ENCODE measurements around the gene LETM1. TPM values are rescaled to one million over a fixed set of nuclear protein-coding genes. Genes with fewer than 3 reads are reported as not detected.

LETM1 gene
- total and polyA plus RNA-seq, 2 of the 13 experiments (the other 11 are each of a cell fraction or from before 2014, with no cell fraction given), result 9.7 to 41.6 TPM

- peak; percentile 21; the same call in 1 of the 2 replicates for TF ChIP-seq ZGPAT (CRISPR knock-in tag; IDR thresholded peaks at IDR 0.05)
- TF ChIP-seq GFI1 (CRISPR knock-in tag; IDR thresholded peaks at IDR 0.05; ENCODE audit: borderline replicate concordance), result no peak
- TF ChIP-seq ZNF740 (CRISPR knock-in tag; IDR thresholded peaks at IDR 0.05), result no peak
- TF ChIP-seq ETV5 (CRISPR knock-in tag; IDR thresholded peaks at IDR 0.05; ENCODE audit: borderline replicate concordance), result peak; percentile 8; the same call in 1 of the 2 replicates
- 0 out of 2 replicates have a peak, but pooled peaks have one; percentile 9 for TF ChIP-seq FOXC1 (CRISPR knock-in tag; IDR thresholded peaks at IDR 0.05; ENCODE audit: borderline replicate concordance)
- no peak for TF ChIP-seq SNAPC2 (CRISPR knock-in tag; IDR thresholded peaks at IDR 0.05)
- no peak for TF ChIP-seq PRDM4 (CRISPR knock-in tag; IDR thresholded peaks at IDR 0.05; ENCODE audit: borderline replicate concordance)
- peak; percentile 3 for TF ChIP-seq MYC (CRISPR knock-in tag; IDR thresholded peaks at IDR 0.05; ENCODE audit: borderline replicate concordance)
- no peak for TF ChIP-seq RBM22 (optimal IDR thresholded peaks at IDR 0.05; ENCODE audit: low read length)
- no peak for TF ChIP-seq E2F2 (CRISPR knock-in tag; IDR thresholded peaks at IDR 0.05; ENCODE audit: borderline replicate concordance)
- peak; percentile 76 for TF ChIP-seq UBTF (CRISPR knock-in tag; IDR thresholded peaks at IDR 0.05)
- no peak for TF ChIP-seq NFKBIZ (CRISPR knock-in tag; IDR thresholded peaks at IDR 0.05)
- TF ChIP-seq MTA1 (CRISPR knock-in tag; IDR thresholded peaks at IDR 0.05; ENCODE audit: borderline replicate concordance), result peak; percentile 15; the same call in 1 of the 2 replicates
- TF ChIP-seq KDM4B (CRISPR knock-in tag; IDR thresholded peaks at IDR 0.05), result no peak
- peak; percentile 26 for TF ChIP-seq RBM39 (IDR thresholded peaks at IDR 0.05; ENCODE audit: low read depth, low read length, poor library complexity, severe bottlenecking)
- no peak for TF ChIP-seq MLLT10 (CRISPR knock-in tag; IDR thresholded peaks at IDR 0.05)
- peak; percentile 34; the same call in 1 of the 2 replicates for TF ChIP-seq HOXA3 (CRISPR knock-in tag; IDR thresholded peaks at IDR 0.05)
These were observed 80.0 kb downstream of the LETM1 start (continued) for GRCh38 chr4:1775731-1776500.
